Stimulated activated CD4-positive, alpha-beta T cell treated with anti-CD3 and anti-CD28 coated beads, Interleukin-1b, Interleukin-23, amount 100 ng/mL, for 4 hours (primary cell): Measurements from ENCODE around the gene PCBP1.
"Not testable (repeated sequence)": the region's sequence is repeated elsewhere in the genome, so short reads cannot be mapped to it uniquely, and the experiment has no call there.

Experiments
- DNase-seq, 2 donors: peaks; one replicate each; pipeline ENCODE4 v3.0.0-alpha.2; 2020; ENCODE audit warnings: low read depth in 2 of 2

The PCBP1 gene

GRCh38 chr2:70124983-70125480 is 37.8 kb downstream of the PCBP1 start:
- DNase-seq, result peak; percentile 57 to 58

DNA sequence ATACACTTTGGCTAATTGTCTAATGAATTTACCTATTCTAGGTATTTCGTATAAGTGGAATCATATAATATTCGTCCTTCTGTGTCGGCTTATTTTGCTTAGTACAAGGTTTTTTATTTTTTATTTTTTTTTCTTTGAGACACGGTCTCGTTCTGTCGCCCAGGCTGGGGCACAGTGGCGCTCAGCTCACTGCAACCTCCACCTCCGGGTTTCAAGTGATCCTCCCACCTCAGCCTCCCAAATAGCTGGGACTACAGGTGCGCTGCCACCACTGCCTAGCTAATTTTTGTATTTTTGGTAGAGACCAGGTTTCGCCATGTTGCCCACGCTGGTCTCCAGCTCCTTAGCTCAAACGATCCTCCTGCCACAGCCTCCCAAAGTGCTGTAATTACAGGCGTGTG is 38.2 kb downstream of the PCBP1 start:
- DNase-seq, result no peak

DNA sequence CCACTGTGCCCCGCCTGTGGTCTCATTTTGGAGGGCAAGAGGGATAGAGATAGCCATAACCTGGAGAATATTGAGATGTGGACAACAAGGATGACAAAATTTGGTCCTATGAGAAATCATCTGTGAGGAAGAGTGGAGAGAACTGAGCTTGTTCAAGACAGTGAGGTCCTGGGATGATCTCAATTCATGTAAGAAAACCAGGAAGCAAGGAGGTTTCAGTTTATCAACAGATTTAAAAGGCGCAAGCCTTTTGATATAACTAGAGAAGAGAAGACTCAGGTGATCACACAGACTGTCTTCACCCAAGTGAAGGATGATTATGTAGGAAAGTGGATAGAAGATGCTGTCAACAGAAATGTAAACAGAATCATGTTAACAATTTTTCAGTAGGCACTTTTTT is 39.1 kb downstream of the PCBP1 start:
- no peak for DNase-seq

DNA sequence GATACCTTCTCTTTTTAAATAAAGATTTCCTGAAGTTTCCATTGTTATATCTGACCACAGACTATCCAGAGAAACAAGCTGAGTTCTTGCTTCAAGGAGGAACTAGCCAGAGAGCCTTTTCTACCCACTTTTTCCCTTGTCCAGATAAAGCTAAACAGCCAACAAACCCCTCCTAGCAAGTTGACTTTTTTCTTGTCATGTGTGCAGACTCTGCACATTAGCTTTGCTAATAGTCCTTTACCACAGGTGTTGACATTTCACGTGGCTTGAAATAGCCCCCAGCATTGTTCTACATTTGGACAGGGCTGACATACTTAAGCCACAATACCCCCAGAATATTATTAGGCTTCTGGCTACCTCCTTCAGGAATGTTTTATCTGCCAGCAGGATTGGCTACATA is 40.7 kb downstream of the PCBP1 start:
- no peak for DNase-seq

DNA sequence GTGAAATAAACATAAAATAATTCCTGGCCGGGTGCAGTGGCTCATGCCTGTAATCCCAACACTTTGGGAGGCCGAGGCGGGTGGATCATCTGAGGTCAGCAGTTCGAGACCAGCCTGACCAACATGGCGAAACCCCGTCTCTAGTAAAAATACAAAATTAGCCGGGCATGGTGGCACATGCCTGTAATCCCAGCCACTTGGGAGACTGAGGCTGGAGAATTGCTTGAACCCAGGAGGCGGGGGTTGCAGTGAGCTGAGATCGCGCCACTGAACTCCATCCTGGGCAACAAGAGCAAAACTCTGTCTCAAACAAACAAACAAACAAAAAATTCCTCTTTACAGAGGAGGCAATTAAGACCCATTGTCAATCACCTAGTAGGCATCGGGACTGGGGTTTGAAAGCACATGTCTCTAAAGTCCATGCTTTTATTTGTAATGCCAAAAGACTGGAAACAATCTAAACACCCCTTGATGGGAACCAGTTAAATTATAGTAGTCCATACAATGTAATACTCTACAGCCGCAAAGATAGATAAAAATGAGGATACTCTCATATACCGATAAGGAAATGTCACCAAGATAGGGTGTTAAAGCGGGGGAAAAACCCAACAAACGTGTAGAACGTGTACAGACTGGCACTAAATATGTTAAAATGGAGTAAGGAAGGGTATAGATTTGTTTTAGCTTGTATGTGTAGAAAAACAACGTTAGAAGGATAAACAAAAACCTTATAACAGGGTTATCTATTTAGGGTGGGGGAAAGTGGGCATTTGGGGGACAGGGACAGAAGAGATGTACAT is 44.3 kb downstream of the PCBP1 start:
- not testable (repeated sequence) for DNase-seq

GRCh38 chr2:70132244-70133126 is 45.2 kb downstream of the PCBP1 start:
- DNase-seq, result no peak

DNA sequence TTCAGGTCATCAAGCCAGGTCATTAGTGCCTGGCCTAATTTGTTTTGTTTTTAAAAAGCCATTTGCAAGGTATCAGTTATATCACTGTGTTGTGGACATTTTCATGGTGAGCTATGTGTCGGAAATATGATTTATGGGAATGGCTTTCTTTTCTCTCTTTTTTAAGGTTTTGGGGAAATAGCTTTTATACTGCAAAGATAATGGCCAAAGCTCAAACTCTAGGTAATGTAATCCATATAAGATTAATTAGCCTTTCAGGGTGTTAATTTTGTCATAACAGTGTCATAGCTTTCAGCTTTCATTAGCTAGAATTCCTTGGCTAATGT is 45.8 kb downstream of the PCBP1 start:
- no peak for DNase-seq

GRCh38 chr2:70133491-70134322 is 46.4 kb downstream of the PCBP1 start:
- DNase-seq, result no peak

GRCh38 chr2:70134323-70134983 is 47.2 kb downstream of the PCBP1 start:
- DNase-seq, result not testable (repeated sequence)
